Measurements from ENCODE around the gene MAST4. TPM values are rescaled to one million over a fixed set of nuclear protein-coding genes. Genes with fewer than 3 reads are reported as not detected.

Gene MAST4
- total RNA-seq, 4 donors from 2014 or later, result 8.2 to 203 (median 35.5) TPM

GRCh38 chr5:66848749-66849641, 252.8 kb downstream of the MAST4 start:
- H3K27me3 ChIP-seq, result no peaks in the 10 kb centered on the region
- no peaks in the 10 kb centered on the region for H3K4me1 ChIP-seq
- H3K27ac ChIP-seq, result peak overlapping the region; percentile 5 to 45
- H3K36me3 ChIP-seq, result no peaks in the 10 kb centered on the region
- H3K9me3 ChIP-seq, result no peaks in the 10 kb centered on the region
- no peak for DNase-seq
- H3K4me3 ChIP-seq, result no peak overlapping the region
- no peak for TF ChIP-seq POLR2A (IDR thresholded peaks at IDR 0.05)
- no peak for TF ChIP-seq CTCF (IDR thresholded peaks at IDR 0.05)
- intact Hi-C loops (cut with DNase I; ENCODE audit: low total_unique reads), result no loop called here

- intact Hi-C loops (cut with DNase I; ENCODE audit: low total_unique reads), result no loop called here
- DNase-seq, result no peak
- H3K27ac ChIP-seq, result peak overlapping the region in 1 of 2 donors; percentile 52
- H3K36me3 ChIP-seq, result no peaks in the 10 kb centered on the region
- TF ChIP-seq POLR2A (IDR thresholded peaks at IDR 0.05), result no peak
- TF ChIP-seq CTCF (IDR thresholded peaks at IDR 0.05), result no peak
- H3K4me1 ChIP-seq, result no peaks in the 10 kb centered on the region
- no peak overlapping the region for H3K4me3 ChIP-seq
- no peaks in the 10 kb centered on the region for H3K9me3 ChIP-seq
- H3K27me3 ChIP-seq, result no peaks in the 10 kb centered on the region
Observed at GRCh38 chr5:66849803-66850202, 253.6 kb downstream of the MAST4 start.

GRCh38 chr5:66850354-66851075, 254.3 kb downstream of the MAST4 start:
- Histone ChIP-seq H3K4me1 (no peaks in the 10 kb centered on the region), H3K27me3 (no peaks in the 10 kb centered on the region), H3K9me3 (no peaks in the 10 kb centered on the region), H3K27ac (peak overlapping the region in 1 of 2 donors; percentile 52), H3K36me3 (no peaks in the 10 kb centered on the region), H3K4me3 (no peak overlapping the region)
- intact Hi-C loops (cut with DNase I; ENCODE audit: low total_unique reads), result no loop called here
- no peak for DNase-seq
- no peak for TF ChIP-seq CTCF (IDR thresholded peaks at IDR 0.05)

GRCh38 chr5:66851306-66851705, 255.1 kb downstream of the MAST4 start:
- Histone ChIP-seq H3K36me3 (no peaks in the 10 kb centered on the region), H3K4me1 (no peaks in the 10 kb centered on the region), H3K27ac (no peak overlapping the region), H3K27me3 (no peaks in the 10 kb centered on the region), H3K9me3 (no peaks in the 10 kb centered on the region), H3K4me3 (no peak overlapping the region)
- no peak for DNase-seq
- TF ChIP-seq POLR2A (IDR thresholded peaks at IDR 0.05) (no peak), CTCF (IDR thresholded peaks at IDR 0.05) (no peak)
- intact Hi-C loops (cut with DNase I; ENCODE audit: low total_unique reads), result no loop called here

GRCh38 chr5:66854416-66854815, 258.2 kb downstream of the MAST4 start:
- no peaks in the 10 kb centered on the region for H3K27me3 ChIP-seq
- TF ChIP-seq POLR2A (IDR thresholded peaks at IDR 0.05), result no peak
- TF ChIP-seq CTCF (IDR thresholded peaks at IDR 0.05), result no peak
- no peaks in the 10 kb centered on the region for H3K4me1 ChIP-seq
- no peaks in the 10 kb centered on the region for H3K36me3 ChIP-seq
- H3K4me3 ChIP-seq, result no peak overlapping the region
- no peak overlapping the region for H3K27ac ChIP-seq
- intact Hi-C loops (cut with DNase I; ENCODE audit: low total_unique reads), result no loop called here
- no peaks in the 10 kb centered on the region for H3K9me3 ChIP-seq
- DNase-seq, result no peak

Measured in uterus (tissue), 4 donors.